ENCODE results near the gene CNDP2. TPM values are rescaled to one million over a fixed set of nuclear protein-coding genes. Genes with fewer than 3 reads are reported as not detected.

CNDP2 gene
- total and polyA plus RNA-seq, 2 of the 13 experiments (the other 11 are each of a cell fraction or from before 2014, with no cell fraction given) = 64.7 to 80.8 TPM

DNA sequence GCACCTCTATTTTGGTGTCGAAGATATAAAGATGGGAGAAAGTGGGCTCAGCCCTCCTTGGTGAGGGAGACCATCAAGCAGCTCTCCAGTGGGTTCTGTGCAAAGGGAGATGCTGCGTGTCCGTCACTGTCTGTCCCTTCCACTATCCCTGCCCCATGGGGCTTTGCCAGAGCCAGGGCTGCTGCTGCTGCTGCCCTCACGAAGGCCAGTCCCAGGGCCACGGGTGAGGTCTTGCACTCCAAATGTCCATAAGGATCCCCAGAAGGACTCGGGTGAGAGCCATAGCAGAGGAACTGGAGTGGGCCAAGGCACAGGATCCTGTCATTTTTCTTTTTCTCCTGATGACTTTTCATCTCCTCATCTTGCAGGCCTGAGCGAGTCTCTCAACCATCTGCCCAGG lies 35.3 kb upstream of the CNDP2 start (continued):
- TF ChIP-seq, protein P1, sequence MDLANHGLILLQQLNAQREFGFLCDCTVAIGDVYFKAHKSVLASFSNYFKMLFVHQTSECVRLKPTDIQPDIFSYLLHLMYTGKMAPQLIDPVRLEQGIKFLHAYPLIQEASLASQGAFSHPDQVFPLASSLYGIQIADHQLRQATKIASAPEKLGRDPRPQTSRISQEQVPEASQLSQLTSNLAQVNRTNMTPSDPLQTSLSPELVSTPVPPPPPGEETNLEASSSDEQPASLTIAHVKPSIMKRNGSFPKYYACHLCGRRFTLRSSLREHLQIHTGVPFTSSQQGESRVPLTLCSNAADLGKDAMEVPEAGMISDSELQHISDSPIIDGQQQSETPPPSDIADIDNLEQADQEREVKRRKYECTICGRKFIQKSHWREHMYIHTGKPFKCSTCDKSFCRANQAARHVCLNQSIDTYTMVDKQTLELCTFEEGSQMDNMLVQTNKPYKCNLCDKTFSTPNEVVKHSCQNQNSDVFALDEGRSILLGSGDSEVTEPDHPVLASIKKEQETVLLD (CRISPR knock-in tag; IDR thresholded peaks at IDR 0.05; ENCODE audit: low read depth) = no peak
- TF ChIP-seq, protein P2, sequence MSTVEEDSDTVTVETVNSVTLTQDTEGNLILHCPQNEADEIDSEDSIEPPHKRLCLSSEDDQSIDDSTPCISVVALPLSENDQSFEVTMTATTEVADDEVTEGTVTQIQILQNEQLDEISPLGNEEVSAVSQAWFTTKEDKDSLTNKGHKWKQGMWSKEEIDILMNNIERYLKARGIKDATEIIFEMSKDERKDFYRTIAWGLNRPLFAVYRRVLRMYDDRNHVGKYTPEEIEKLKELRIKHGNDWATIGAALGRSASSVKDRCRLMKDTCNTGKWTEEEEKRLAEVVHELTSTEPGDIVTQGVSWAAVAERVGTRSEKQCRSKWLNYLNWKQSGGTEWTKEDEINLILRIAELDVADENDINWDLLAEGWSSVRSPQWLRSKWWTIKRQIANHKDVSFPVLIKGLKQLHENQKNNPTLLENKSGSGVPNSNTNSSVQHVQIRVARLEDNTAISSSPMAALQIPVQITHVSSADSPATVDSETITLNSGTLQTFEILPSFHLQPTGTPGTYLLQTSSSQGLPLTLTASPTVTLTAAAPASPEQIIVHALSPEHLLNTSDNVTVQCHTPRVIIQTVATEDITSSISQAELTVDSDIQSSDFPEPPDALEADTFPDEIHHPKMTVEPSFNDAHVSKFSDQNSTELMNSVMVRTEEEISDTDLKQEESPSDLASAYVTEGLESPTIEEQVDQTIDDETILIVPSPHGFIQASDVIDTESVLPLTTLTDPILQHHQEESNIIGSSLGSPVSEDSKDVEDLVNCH (CRISPR knock-in tag; IDR thresholded peaks at IDR 0.05) = no peak
- TF ChIP-seq SOX5 (CRISPR knock-in tag; IDR thresholded peaks at IDR 0.05; ENCODE audit: borderline replicate concordance) = no peak

DNA sequence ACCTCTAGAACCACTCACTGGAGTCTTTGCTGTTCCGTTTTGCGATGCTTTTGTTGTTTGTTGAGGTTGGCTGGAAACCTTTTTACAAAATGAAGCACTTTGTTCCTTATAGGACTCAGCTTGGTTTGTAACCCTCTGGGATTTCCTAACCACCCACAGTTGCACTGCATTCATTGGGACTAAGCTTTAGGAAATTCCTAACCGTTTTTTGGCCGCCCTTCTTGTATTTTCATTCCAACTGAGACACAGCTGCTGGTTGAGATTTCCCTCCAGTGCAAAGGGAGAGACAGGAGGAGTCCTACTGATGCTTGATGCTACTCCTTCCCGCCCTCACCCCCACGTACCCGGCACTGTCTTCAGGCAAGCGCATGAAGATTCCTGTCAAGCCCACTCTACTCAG lies 32.9 kb upstream of the CNDP2 start:
- no peaks in the 10 kb centered on the region for H4K20me1 ChIP-seq (ENCODE audit: insufficient read depth, low read length)
- no peak for TF ChIP-seq HOXD1 (CRISPR knock-in tag; IDR thresholded peaks at IDR 0.05)
- no peak for TF ChIP-seq ZNF615 (CRISPR knock-in tag; IDR thresholded peaks at IDR 0.05; ENCODE audit: borderline replicate concordance)
- no peak for TF ChIP-seq ZNF761 (CRISPR knock-in tag; conservative IDR thresholded peaks at IDR 0.05)
- no peak for TF ChIP-seq ATAD3A (CRISPR knock-in tag; IDR thresholded peaks at IDR 0.05)
- no peak for TF ChIP-seq ZSCAN31 (CRISPR knock-in tag; IDR thresholded peaks at IDR 0.05; ENCODE audit: low read depth)
- no TSS peak for BruUV-seq (replicated peaks)
- intact Hi-C loops (cut with micrococcal nuclease; ENCODE audit: unreplicated experiment) = no loop called here
- ATAC-seq (no peak), DNase-seq (ENCODE audit: low spot score) (no peak), FAIRE-seq (no peak)
- H3K9me3 ChIP-seq (ENCODE audit: low read length) = no peaks in the 10 kb centered on the region
- H3K4me1 ChIP-seq (ENCODE audit: insufficient read depth, low read length) = no peaks in the 10 kb centered on the region
- peaks cover 0 to 17% of the 10 kb centered on the region in 2 experiments; a peak in 2 of 5 replicates for H3K27me3 ChIP-seq (ENCODE audit: control insufficient read depth in 1 of 2, insufficient read depth in 2 of 2, low read length in 2 of 2)
- WGBS (ENCODE audit: low lambda C conversion rate) = 62% methylated on average over 8 of the region's 8 CpGs
- H3K79me2 ChIP-seq (ENCODE audit: insufficient read depth, low read length) = no peaks in the 10 kb centered on the region
- in situ Hi-C loops (cut with HindIII; ENCODE audit: extremely low pct_ligation_motif_present, low pct_unique_long_range_greater_than_20kb) = no loop called here
- ChIA-PET POLR2A (no interaction called here), CTCF (ENCODE audit: low intra/inter-chr PET ratio, low total read pairs) (no interaction called here)
- H2AFZ ChIP-seq (ENCODE audit: low read length) = no peak overlapping the region
- no peaks in the 10 kb centered on the region for H3K36me3 ChIP-seq (replicated peaks in 1 of 2; ENCODE audit: control insufficient read depth in 1 of 2, insufficient read depth in 2 of 2, low read length in 2 of 2)
- no peak overlapping the region for H3K4me2 ChIP-seq (ENCODE audit: low read depth, low read length)
- no peak overlapping the region for H3K27ac ChIP-seq (ENCODE audit: extremely low read length, insufficient read depth, low read length)
- no peak overlapping the region for H3K9ac ChIP-seq (ENCODE audit: insufficient read depth, low read depth, low read length)
- H3K4me3 ChIP-seq (replicated peaks in 1 of 3; ENCODE audit: insufficient read depth in 1 of 3, low read depth in 2 of 3, low read length in 3 of 3) = no peak overlapping the region

Data from HepG2 (cell line).